Prostate gland (tissue), 2 donors: ENCODE measurements around the gene KCND3. TPM values are rescaled to one million over a fixed set of nuclear protein-coding genes. Genes with fewer than 3 reads are reported as not detected.
A peak's percentile ranks its signal among the peaks of the same experiment; 100 is the strongest.

Experiments used
- DNase-seq: peaks from one replicate; pipeline ENCODE4 v3.0.0-alpha.2; 2019; ENCODE audit warnings: low spot score
- H3K27ac ChIP-seq, 2 donors: fragments of 200-600 bp; sonication (generic); 2 replicates each; pipeline ENCODE4 v1.5.1; 2017 to 2019
- H3K27me3 ChIP-seq: fragments of 200-600 bp; sonication (generic); replicated peaks from 2 replicates; pipeline ENCODE4 v1.5.1; 2019; ENCODE audit not compliant: insufficient read depth
- H3K36me3 ChIP-seq, 2 donors: fragments of 200-600 bp; sonication (generic); 1 replicate in 1 of 2; 2 replicates in 1 of 2; pipeline versions ENCODE4 v1.5.1 to v1.8.1; 2017 to 2019
- H3K4me1 ChIP-seq: fragments of 200-600 bp; sonication (generic); replicated peaks from 2 replicates; pipeline ENCODE4 v1.5.1; 2019
- H3K4me3 ChIP-seq, 2 donors: fragments of 200-600 bp; sonication (generic); 2 replicates each; pipeline ENCODE4 v1.5.1; 2017 to 2019
- H3K9me3 ChIP-seq: fragments of 200-600 bp; sonication (generic); 2 replicates; pipeline ENCODE4 v1.5.1; 2017
- POLR2A ChIP-seq: fragments of 450-650 bp; IDR thresholded peaks from one replicate; pipeline ENCODE4 v1.6.1; 2016; ENCODE audit warnings: antibody characterized with exemption, mild to moderate bottlenecking
- POLR2AphosphoS5 ChIP-seq: sonication (generic); formaldehyde crosslinking; IDR thresholded peaks from one replicate; pipeline ENCODE4 v1.6.1; 2017; ENCODE audit warnings: antibody characterized with exemption
- WGBS: methylation state at CpG from one replicate; pipeline ENCODE4 v1.1.5; 2018; 5-methylcytosine and 5-hydroxymethylcytosine counted together
- intact Hi-C: fragments of 100-400 bp; cut with DNase I; formaldehyde crosslinking; loops from one replicate; pipeline ENCODE4 v1.14.2; 2022
- total RNA-seq, 2 donors: library from RNA; depleted of rRNA; stranded (reverse); fragments of >200 nt; gene quantifications; one replicate each; pipeline ENCODE4 v1.1.0, GENCODE V29; 2016
- TF ChIP-seq, protein P1 (sequence below), 4 experiments: fragments of 200-600 bp in 2 of 4; fragments of 450-650 bp in 2 of 4; sonication (generic) in 2 of 4; IDR thresholded peaks; 1 replicate in 3 of 4; 2 replicates in 1 of 4; pipeline ENCODE4 v1.5.1; 2016 to 2019; ENCODE audit warnings: antibody characterized with exemption in 4 of 4, mild to moderate bottlenecking in 2 of 4, moderate library complexity in 2 of 4

The KCND3 gene
- total RNA-seq, 2 donors from 2014 or later, result 17.1 to 27.3 TPM

DNA sequence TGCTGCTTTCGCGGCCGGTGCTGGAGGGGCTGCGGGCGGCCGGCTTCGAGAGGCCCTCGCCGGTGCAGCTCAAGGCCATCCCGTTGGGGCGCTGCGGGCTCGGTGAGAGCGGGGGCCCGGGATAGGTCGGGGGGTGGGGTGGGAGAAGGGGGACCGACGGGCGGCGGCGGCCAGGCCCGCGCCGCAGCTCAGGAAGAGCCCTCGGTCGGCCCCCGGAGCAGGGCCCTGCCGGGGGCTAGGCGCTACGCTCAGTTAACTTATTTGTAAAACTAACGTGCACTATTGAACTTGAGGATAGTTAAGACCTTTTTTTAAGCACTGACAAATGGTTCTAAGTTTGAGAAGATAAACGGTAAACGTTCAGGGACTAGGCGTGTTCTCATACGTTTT, 233.3 kb downstream of the KCND3 start:
- Histone ChIP-seq H3K4me1 (no peaks in the 10 kb centered on the region), H3K27me3 (no peaks in the 10 kb centered on the region), H3K4me3 (peak overlapping the region; percentile 73 to 82), H3K27ac (peak overlapping the region; percentile 88 to 93), H3K9me3 (no peaks in the 10 kb centered on the region), H3K36me3 (no peaks in the 10 kb centered on the region)
- TF ChIP-seq POLR2A (no peak), POLR2AphosphoS5 (no peak)
- TF ChIP-seq, protein P1, sequence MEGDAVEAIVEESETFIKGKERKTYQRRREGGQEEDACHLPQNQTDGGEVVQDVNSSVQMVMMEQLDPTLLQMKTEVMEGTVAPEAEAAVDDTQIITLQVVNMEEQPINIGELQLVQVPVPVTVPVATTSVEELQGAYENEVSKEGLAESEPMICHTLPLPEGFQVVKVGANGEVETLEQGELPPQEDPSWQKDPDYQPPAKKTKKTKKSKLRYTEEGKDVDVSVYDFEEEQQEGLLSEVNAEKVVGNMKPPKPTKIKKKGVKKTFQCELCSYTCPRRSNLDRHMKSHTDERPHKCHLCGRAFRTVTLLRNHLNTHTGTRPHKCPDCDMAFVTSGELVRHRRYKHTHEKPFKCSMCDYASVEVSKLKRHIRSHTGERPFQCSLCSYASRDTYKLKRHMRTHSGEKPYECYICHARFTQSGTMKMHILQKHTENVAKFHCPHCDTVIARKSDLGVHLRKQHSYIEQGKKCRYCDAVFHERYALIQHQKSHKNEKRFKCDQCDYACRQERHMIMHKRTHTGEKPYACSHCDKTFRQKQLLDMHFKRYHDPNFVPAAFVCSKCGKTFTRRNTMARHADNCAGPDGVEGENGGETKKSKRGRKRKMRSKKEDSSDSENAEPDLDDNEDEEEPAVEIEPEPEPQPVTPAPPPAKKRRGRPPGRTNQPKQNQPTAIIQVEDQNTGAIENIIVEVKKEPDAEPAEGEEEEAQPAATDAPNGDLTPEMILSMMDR (IDR thresholded peaks at IDR 0.05), result no peak
- DNase-seq, result no peak
- intact Hi-C loops, result loop anchor here (5.0 kb wide), 2 partner anchors 39 to 274 kb away; no protein-coding TSS in a partner anchor
- under 1% methylated on average over 29 of the region's 35 CpGs for WGBS

DNA sequence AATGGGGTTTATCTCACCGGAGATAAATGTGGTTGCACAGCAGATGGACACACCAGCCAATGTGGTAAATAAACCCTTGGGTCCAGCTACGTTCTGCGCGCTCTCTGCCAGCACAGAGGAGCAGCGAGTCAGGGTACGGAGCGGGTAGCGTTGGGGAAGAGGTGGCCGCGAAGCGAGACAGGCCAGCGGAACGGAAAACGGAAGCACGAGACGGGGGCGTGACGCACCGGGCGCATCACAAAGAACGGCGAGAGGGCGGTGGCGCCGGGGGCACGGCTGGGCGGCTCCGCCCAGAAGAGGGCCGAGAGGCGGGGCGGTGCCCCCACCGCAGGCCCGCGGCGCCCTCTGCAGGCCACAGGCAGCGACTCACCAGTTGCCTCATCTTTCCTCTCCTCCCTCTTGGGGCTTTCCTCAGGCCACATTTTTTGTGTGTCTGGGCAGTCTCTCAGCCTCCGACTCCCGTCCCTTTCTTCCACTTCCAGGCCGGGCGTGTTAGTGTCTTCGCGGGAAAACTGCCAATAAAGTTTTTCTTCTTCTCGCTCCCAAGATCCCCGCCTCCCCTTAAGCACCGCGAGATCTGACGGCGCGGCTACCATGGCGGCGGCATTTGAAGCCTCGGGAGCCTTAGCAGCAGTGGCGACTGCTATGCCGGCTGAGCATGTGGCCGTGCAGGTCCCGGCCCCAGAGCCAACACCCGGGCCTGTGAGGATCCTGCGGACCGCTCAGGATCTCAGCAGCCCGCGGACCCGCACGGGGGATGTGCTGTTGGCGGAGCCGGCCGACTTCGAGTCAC, 233.9 kb downstream of the KCND3 start, which contains the start of gene DDX20:
Gene DDX20 (plus strand): TSS at position 571 of the 793 bp plus-strand sequence. CDS start 24 bp downstream, at position 595.
- peak; percentile 72 for TF ChIP-seq POLR2AphosphoS5
- TF ChIP-seq POLR2A, result peak; percentile 49
- TF ChIP-seq, protein P1 (IDR thresholded peaks at IDR 0.05), result peak; percentile 88 to 99 (median 98)
- Histone ChIP-seq H3K27me3 (no peaks in the 10 kb centered on the region), H3K36me3 (no peaks in the 10 kb centered on the region), H3K4me1 (no peaks in the 10 kb centered on the region), H3K27ac (peak within 1 kb of the TSS; percentile 88 to 93), H3K9me3 (no peaks in the 10 kb centered on the region), H3K4me3 (peak within 1 kb of the TSS; percentile 73 to 82)
- peak; percentile 91 for DNase-seq
- WGBS, result under 1% methylated on average over 55 of the region's 67 CpGs
- intact Hi-C loops, result loop anchor here (5.0 kb wide), 2 partner anchors 38 to 273 kb away; no protein-coding TSS in a partner anchor

DNA sequence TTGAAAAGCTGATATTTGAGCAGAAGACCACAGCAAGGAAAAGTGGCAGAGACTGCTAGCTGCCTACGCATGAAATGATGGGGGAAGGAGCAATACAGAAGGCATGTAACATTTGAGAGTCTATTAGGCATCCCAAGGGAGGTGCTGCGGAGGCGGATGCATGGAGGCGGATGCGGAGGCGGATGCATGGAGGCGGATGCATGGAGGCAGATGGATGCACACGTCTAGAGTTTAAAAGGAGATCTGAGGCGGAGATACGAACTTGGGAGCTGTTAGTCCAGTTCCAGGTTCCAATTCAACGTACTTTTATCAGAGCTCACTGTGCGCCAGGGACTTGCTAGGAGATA, 234.5 kb downstream of the KCND3 start:
- under 1% methylated on average over 12 of the region's 12 CpGs for WGBS

DNA sequence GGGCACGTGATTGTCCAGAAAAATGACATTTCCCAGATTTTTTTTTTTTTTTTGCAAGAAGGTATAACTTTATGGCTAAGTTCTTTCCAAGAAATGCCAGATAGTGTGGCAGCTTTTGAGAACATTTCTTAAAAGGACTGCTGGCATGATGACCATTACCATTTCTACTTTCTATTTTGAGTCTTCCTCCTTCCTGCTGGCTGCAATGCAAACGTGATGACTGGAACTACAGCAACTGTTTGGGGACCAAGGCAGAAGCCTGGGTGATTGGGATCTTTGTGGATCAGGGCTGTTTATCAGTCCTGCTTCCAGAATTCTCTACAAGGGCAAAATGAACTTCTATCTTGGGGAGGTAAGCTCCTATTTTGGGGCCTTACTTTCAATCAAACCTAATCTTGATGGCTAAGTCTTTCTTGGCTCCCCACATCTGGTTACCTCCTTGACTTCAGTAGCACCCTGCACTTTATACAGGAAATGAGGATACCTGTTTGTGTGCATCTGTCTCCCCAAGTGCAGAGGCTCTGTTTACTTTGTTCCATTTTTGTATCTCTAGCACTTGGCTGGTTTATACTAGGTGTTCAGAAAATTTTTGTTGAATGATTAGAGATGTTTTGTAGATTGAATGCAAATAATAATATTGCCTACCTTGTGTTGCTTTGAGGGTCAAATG, 237.4 kb downstream of the KCND3 start:
- intact Hi-C loops, result loop anchor here (5.0 kb wide), 1 partner anchor 245 kb away; no protein-coding TSS in a partner anchor
- Histone ChIP-seq H3K4me1 (no peaks in the 10 kb centered on the region), H3K27me3 (no peaks in the 10 kb centered on the region), H3K27ac (no peak overlapping the region), H3K4me3 (no peak overlapping the region), H3K36me3 (no peaks in the 10 kb centered on the region), H3K9me3 (no peaks in the 10 kb centered on the region)
- 52% methylated on average over 2 of the region's 2 CpGs for WGBS
- no peak for DNase-seq
- no peak for TF ChIP-seq POLR2A

More for the DNA sequence above, 234.5 kb downstream of the KCND3 start:
- no peaks in the 10 kb centered on the region for H3K27me3 ChIP-seq
- no peaks in the 10 kb centered on the region for H3K36me3 ChIP-seq
- H3K9me3 ChIP-seq, result no peaks in the 10 kb centered on the region
- no peaks in the 10 kb centered on the region for H3K4me1 ChIP-seq
- no peak for DNase-seq
- peak overlapping the region; percentile 73 to 82 for H3K4me3 ChIP-seq
- TF ChIP-seq POLR2A (no peak), POLR2AphosphoS5 (no peak)
- TF ChIP-seq, protein P1 (IDR thresholded peaks at IDR 0.05), result no peak
- H3K27ac ChIP-seq, result peak overlapping the region; percentile 88 to 93
- intact Hi-C loops, result loop anchor here (5.0 kb wide), 3 partner anchors 38 to 273 kb away; no protein-coding TSS in a partner anchor

DNA sequence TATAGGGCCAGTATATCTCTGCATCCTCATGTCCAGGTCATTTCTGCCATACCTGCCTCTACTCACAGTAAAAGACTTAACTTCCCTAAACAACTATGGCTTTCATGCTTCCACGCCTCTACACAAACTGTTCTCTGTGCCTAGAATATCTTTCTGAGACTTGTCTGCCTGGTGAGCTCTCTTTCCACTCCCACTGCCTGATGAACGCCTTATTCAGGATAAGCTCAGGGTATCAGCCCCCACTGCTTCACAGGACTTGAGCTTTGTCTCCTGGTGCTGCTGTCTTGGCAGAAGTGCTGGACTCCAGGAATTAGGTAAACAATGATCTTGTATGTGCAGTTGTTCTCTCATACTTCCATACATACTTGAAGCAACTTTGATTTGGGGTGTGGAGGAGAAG, 238.6 kb downstream of the KCND3 start:
- H3K36me3 ChIP-seq, result no peaks in the 10 kb centered on the region
- H3K4me3 ChIP-seq, result no peak overlapping the region
- H3K4me1 ChIP-seq, result no peaks in the 10 kb centered on the region
- no peak for TF ChIP-seq POLR2A
- no peak for TF ChIP-seq POLR2AphosphoS5
- TF ChIP-seq, protein P1 (IDR thresholded peaks at IDR 0.05), result no peak
- H3K27me3 ChIP-seq, result no peaks in the 10 kb centered on the region
- H3K9me3 ChIP-seq, result no peaks in the 10 kb centered on the region
- intact Hi-C loops, result loop anchor here (5.0 kb wide), 1 partner anchor 244 kb away; no protein-coding TSS in a partner anchor
- H3K27ac ChIP-seq, result no peak overlapping the region
- no peak for DNase-seq
- 72% methylated on average over 2 of the region's 2 CpGs for WGBS
